ENCODE measurements around the gene RAB17. TPM values are rescaled to one million over a fixed set of nuclear protein-coding genes. Genes with fewer than 3 reads are reported as not detected.

Gene RAB17
- total and polyA plus RNA-seq, 2 of the 8 experiments (the other 6 are each of a cell fraction or from before 2014, with no cell fraction given) = 42.6 to 83.4 TPM

DNA sequence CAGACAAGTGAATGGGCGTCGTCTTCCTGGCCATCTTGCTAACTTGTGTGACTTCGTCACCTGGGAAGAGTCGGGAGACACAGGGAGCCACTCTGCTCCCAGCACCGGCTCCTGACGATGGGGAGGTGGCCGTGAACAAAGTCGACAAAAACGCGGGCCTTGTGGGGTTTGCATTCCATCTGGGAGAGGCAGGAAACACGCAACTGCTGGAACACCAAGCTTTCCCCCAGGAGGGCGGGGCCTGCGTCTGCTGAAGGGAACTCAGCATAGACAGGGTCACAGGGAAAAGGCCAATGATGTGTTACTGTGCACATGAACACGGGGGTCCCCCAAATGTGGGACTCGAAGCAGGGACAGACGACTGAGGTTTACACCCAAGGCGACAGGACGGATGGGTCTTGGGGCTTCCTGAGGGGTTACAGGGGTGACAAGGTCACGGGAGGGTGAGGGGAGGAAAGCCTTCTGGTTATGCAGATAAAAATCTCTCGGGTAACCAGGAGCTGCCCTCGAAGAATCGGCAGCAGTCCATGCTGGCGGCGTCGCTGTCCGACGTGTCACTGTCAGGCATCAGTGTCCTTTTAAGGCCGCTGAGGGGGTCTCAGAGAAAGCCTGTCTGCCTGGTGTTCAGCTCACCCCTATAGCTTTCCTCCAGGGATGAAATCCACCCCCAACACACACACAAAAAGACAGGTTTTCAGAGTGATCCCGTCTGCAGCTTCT lies 52.4 kb downstream of the RAB17 start:
- POLR2A ChIA-PET (ENCODE audit: partially characterized antibody) = interaction anchor here (1.2 kb wide), 1 partner anchor 12 kb away, joined by 3 read pairs; no protein-coding TSS in a partner anchor
- CTCF ChIA-PET (ENCODE audit: partially characterized antibody) = interaction anchor here (0.9 to 3.6 kb wide), 6 partner anchors 10 to 117 kb away, joined by 3 to 12 read pairs (median 4); no protein-coding TSS in a partner anchor

More for the DNA sequence above, 52.4 kb downstream of the RAB17 start:
- Histone ChIP-seq H3K79me2 (ENCODE audit: control insufficient read depth in 1 of 2, insufficient read depth in 2 of 2, low read length in 2 of 2) (no peaks in the 10 kb centered on the region), H3K79me1 (ENCODE audit: low read depth, low read length) (no peaks in the 10 kb centered on the region), H3K23me2 (ENCODE audit: low read depth, low read length) (no peaks in the 10 kb centered on the region), H2BK5ac (ENCODE audit: low read depth, low read length) (no peak overlapping the region), H2BK12ac (ENCODE audit: low read depth, low read length) (no peak overlapping the region), H3K56ac (replicated peaks; ENCODE audit: insufficient read length, low read depth, low read length) (no peak overlapping the region), H3K27ac (ENCODE audit: low read depth, low read length) (no peak overlapping the region), H2AFZ (ENCODE audit: low read length) (no peak overlapping the region), H3K4me2 (ENCODE audit: insufficient read depth in 1 of 2, low read depth in 2 of 2, low read length in 2 of 2) (no peak overlapping the region), H3K9ac (replicated peaks in 1 of 4; ENCODE audit: extremely low read depth in 1 of 4, low read depth in 3 of 4, low read length in 3 of 4) (no peak overlapping the region), H4K91ac (replicated peaks; ENCODE audit: insufficient read length, low read length) (no peak overlapping the region), H3K23ac (ENCODE audit: insufficient read length) (no peak overlapping the region), H4K20me1 (replicated peaks in 1 of 2; ENCODE audit: control insufficient read depth in 1 of 2, insufficient read depth in 2 of 2, low read length in 2 of 2) (peaks cover 0 to 2% of the 10 kb centered on the region in 2 experiments), H3K4me3 (ENCODE audit: extremely low read depth in 1 of 4, insufficient read depth in 2 of 4, low read depth in 3 of 4, low read length in 4 of 4) (no peak overlapping the region), H3K4ac (replicated peaks; ENCODE audit: insufficient read length, low read depth, low read length) (no peak overlapping the region), H4K5ac (ENCODE audit: insufficient read length, low read depth, low read length) (no peak overlapping the region), H3K4me1 (replicated peaks in 1 of 4; ENCODE audit: control insufficient read depth in 3 of 4, insufficient read depth in 4 of 4, low read length in 3 of 4) (no peaks in the 10 kb centered on the region; a peak in 1 of 7 replicates), H3K27me3 (replicated peaks in 1 of 4; ENCODE audit: control insufficient read depth in 3 of 4, extremely low read depth in 1 of 4, insufficient read depth in 3 of 4, low read length in 3 of 4) (no peaks in the 10 kb centered on the region), H3K9me3 (ENCODE audit: insufficient read depth in 2 of 2, low read depth in 1 of 2, low read length in 1 of 2) (no peaks in the 10 kb centered on the region; a peak in 1 of 4 replicates), H3K36me3 (ENCODE audit: control insufficient read depth in 2 of 4, insufficient read depth in 4 of 4, low read length in 3 of 4) (no peaks in the 10 kb centered on the region), H2AK5ac (ENCODE audit: low read depth, low read length) (no peak overlapping the region), H2BK15ac (ENCODE audit: low read length) (no peak overlapping the region), H2BK120ac (replicated peaks; ENCODE audit: low read depth, low read length) (no peak overlapping the region), H3K18ac (ENCODE audit: extremely low read depth, low read length) (no peak overlapping the region), H2BK20ac (ENCODE audit: low read length) (no peak overlapping the region), H4K8ac (ENCODE audit: extremely low read depth, insufficient read depth, low read length) (peak overlapping the region; percentile 8; the same call in 1 of the 2 replicates), H3K14ac (ENCODE audit: insufficient read length) (no peak overlapping the region)
- TF ChIP-seq TBP (IDR thresholded peaks at IDR 0.05; ENCODE audit: low read depth, low read length) (no peak), BRCA1 (IDR thresholded peaks at IDR 0.05; ENCODE audit: low read depth, low read length) (no peak), NANOG (IDR thresholded peaks at IDR 0.05; ENCODE audit: insufficient read depth, low read depth, low read length, poor library complexity, severe bottlenecking) (no peak), CHD1 (IDR thresholded peaks at IDR 0.05; ENCODE audit: low read depth, low read length) (no peak), POLR2A (IDR thresholded peaks at IDR 0.05; ENCODE audit: control extremely low read depth in 1 of 2, low read depth in 2 of 2, low read length in 2 of 2) (no peak)
- TF ChIP-seq, protein P1, sequence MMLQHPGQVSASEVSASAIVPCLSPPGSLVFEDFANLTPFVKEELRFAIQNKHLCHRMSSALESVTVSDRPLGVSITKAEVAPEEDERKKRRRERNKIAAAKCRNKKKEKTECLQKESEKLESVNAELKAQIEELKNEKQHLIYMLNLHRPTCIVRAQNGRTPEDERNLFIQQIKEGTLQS (IDR thresholded peaks at IDR 0.05; ENCODE audit: insufficient read depth, low read depth, low read length) = no peak
- TF ChIP-seq, protein P2, sequence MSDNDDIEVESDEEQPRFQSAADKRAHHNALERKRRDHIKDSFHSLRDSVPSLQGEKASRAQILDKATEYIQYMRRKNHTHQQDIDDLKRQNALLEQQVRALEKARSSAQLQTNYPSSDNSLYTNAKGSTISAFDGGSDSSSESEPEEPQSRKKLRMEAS (IDR thresholded peaks at IDR 0.05) = no peak
- WGBS, 2 experiments (ENCODE audit: extremely low coverage in 1 of 2, insufficient coverage in 1 of 2, insufficient read length in 1 of 2, insufficient replicate concordance in 2 of 2, low coverage in 1 of 2, low lambda C conversion rate in 2 of 2, missing lambda C conversion rate in 1 of 2) = 86% methylated on average over 27 of the region's 29 CpGs; no CpG with 5 or more reads in 1 of the 2 experiments
- no peak for FAIRE-seq
- DNase-seq (ENCODE audit: low read depth in 1 of 2, low spot score in 2 of 2) = no peak

Data from H1 (cell line).